ENCODE measurements around the gene CYTH4. TPM values are rescaled to one million over a fixed set of nuclear protein-coding genes. Genes with fewer than 3 reads are reported as not detected.

The CYTH4 gene
- polyA plus RNA-seq, 1 experiment, result not detected

GRCh38 chr22:37237371-37238268 lies 44.7 kb upstream of the CYTH4 start:
- ChIA-PET POLR2A (no interaction called here), CTCF (interaction anchor here (0.8 to 1.0 kb wide), 3 partner anchors 11 to 146 kb away, joined by 3 to 4 read pairs (median 4); no protein-coding TSS in a partner anchor)
- Histone ChIP-seq H3K27me3 (ENCODE audit: control insufficient read depth, insufficient read depth, low read length) (no peaks in the 10 kb centered on the region), H3K36me3 (ENCODE audit: control insufficient read depth, insufficient read depth, low read length) (no peaks in the 10 kb centered on the region), H3K4me3 (ENCODE audit: low read depth, low read length) (no peak overlapping the region)
- no peak for DNase-seq (ENCODE audit: low read depth)
- TF ChIP-seq CTCF (IDR thresholded peaks at IDR 0.05; ENCODE audit: insufficient read depth, low read depth, low read length), result no peak

GRCh38 chr22:37239336-37240239 lies 42.7 kb upstream of the CYTH4 start:
- ChIA-PET POLR2A (no interaction called here), CTCF (interaction anchor here (1.0 to 6.9 kb wide), 4 partner anchors 21 to 215 kb away, joined by 3 to 83 read pairs (median 4); partner anchors contain the start of gene CYTH4)
- TF ChIP-seq CTCF (IDR thresholded peaks at IDR 0.05; ENCODE audit: insufficient read depth, low read depth, low read length), result no peak
- Histone ChIP-seq H3K27me3 (ENCODE audit: control insufficient read depth, insufficient read depth, low read length) (no peaks in the 10 kb centered on the region), H3K36me3 (ENCODE audit: control insufficient read depth, insufficient read depth, low read length) (no peaks in the 10 kb centered on the region), H3K4me3 (ENCODE audit: low read depth, low read length) (no peak overlapping the region)
- no peak for DNase-seq (ENCODE audit: low read depth)

- Histone ChIP-seq H3K4me3 (ENCODE audit: low read depth, low read length) (no peak overlapping the region), H3K27me3 (ENCODE audit: control insufficient read depth, insufficient read depth, low read length) (no peaks in the 10 kb centered on the region), H3K36me3 (ENCODE audit: control insufficient read depth, insufficient read depth, low read length) (no peaks in the 10 kb centered on the region)
- no peak for DNase-seq (ENCODE audit: low read depth)
- POLR2A ChIA-PET, result no interaction called here
- CTCF ChIA-PET, result interaction anchor here (1.0 to 6.9 kb wide), 2 partner anchors 20 to 42 kb away, joined by 3 to 83 read pairs; partner anchors contain the start of gene CYTH4
- no peak for TF ChIP-seq CTCF (IDR thresholded peaks at IDR 0.05; ENCODE audit: insufficient read depth, low read depth, low read length)
Observed at GRCh38 chr22:37240240-37240940, 41.9 kb upstream of the CYTH4 start.

GRCh38 chr22:37240941-37241320 lies 41.4 kb upstream of the CYTH4 start:
- Histone ChIP-seq H3K27me3 (ENCODE audit: control insufficient read depth, insufficient read depth, low read length) (no peaks in the 10 kb centered on the region), H3K4me3 (ENCODE audit: low read depth, low read length) (no peak overlapping the region), H3K36me3 (ENCODE audit: control insufficient read depth, insufficient read depth, low read length) (no peaks in the 10 kb centered on the region)
- no peak for TF ChIP-seq CTCF (IDR thresholded peaks at IDR 0.05; ENCODE audit: insufficient read depth, low read depth, low read length)
- POLR2A ChIA-PET, result no interaction called here
- DNase-seq (ENCODE audit: low read depth), result no peak
- CTCF ChIA-PET, result interaction anchor here (2.3 to 6.9 kb wide), 2 partner anchors 12 to 20 kb away, joined by 9 to 83 read pairs; no protein-coding TSS in a partner anchor
